NT2/D1 (cell line): ENCODE results near the gene GARIN5A.

Source experiments
- SUZ12 ChIP-seq: IDR thresholded peaks from 2 replicates; pipeline ENCODE4 v1.6.1; 2011; ENCODE audit not compliant: insufficient read length, insufficient read depth; ENCODE audit errors: extremely low read depth
- YY1 ChIP-seq: IDR thresholded peaks from 2 replicates; pipeline ENCODE4 v1.6.1; 2011; ENCODE audit not compliant: insufficient read length, insufficient read depth
- ZNF274 ChIP-seq: IDR thresholded peaks from 2 replicates; pipeline ENCODE4 v1.6.1; 2011; ENCODE audit warnings: mild to moderate bottlenecking, low read depth, low read length

GRCh38 chr19:50496189-50497021 is 19.8 kb upstream of the GARIN5A start:
- TF ChIP-seq YY1 (no peak), SUZ12 (no peak), ZNF274 (no peak)
